Smooth muscle cell (in vitro differentiated cells): ENCODE results near the gene ZBTB32. TPM values are rescaled to one million over a fixed set of nuclear protein-coding genes. Genes with fewer than 3 reads are reported as not detected.
"Not testable (repeated sequence)": the region's sequence is repeated elsewhere in the genome, so short reads cannot be mapped to it uniquely, and the experiment has no call there.

Source experiments
- DNase-seq: peaks from one replicate; lab custom pipeline; 2025; ENCODE audit not compliant: unreplicated experiment; lab: John Stamatoyannopoulos, UW
- H2AFZ ChIP-seq: fragments of 200-600 bp; sonication (generic); 2 replicates; pipeline ENCODE4 v1.6.0; 2016; ENCODE audit warnings: antibody characterized with exemption, low read depth, mild to moderate bottlenecking
- H3F3A ChIP-seq: fragments of 200-600 bp; sonication (generic); 2 replicates; pipeline ENCODE4 v1.6.0; 2017; ENCODE audit warnings: antibody characterized with exemption, low read depth
- H3K27ac ChIP-seq: fragments of 200-600 bp; sonication (generic); 2 replicates; pipeline ENCODE4 v1.5.1; 2016; ENCODE audit warnings: low read depth, mild to moderate bottlenecking
- H3K27me3 ChIP-seq: fragments of 200-600 bp; sonication (generic); 2 replicates; pipeline ENCODE4 v1.6.1; 2016; ENCODE audit warnings: low read depth, mild to moderate bottlenecking
- H3K36me3 ChIP-seq: fragments of 200-600 bp; sonication (generic); 2 replicates; pipeline ENCODE4 v1.5.1; 2016; ENCODE audit warnings: low read depth
- H3K4me1 ChIP-seq: fragments of 200-600 bp; sonication (generic); 2 replicates; pipeline ENCODE4 v1.5.1; 2016; ENCODE audit warnings: low read depth
- H3K4me2 ChIP-seq: fragments of 200-600 bp; sonication (generic); 2 replicates; pipeline ENCODE4 v1.6.0; 2016; ENCODE audit warnings: mild to moderate bottlenecking
- H3K4me3 ChIP-seq: fragments of 200-600 bp; sonication (generic); 2 replicates; pipeline ENCODE4 v1.5.1; 2016; ENCODE audit warnings: mild to moderate bottlenecking
- H3K79me2 ChIP-seq: fragments of 200-600 bp; sonication (generic); 2 replicates; pipeline ENCODE4 v1.6.0; 2016; ENCODE audit warnings: low read depth, mild to moderate bottlenecking
- H3K9ac ChIP-seq: fragments of 200-600 bp; sonication (generic); 2 replicates; pipeline ENCODE4 v1.6.0; 2016; ENCODE audit warnings: low read depth
- H3K9me3 ChIP-seq: fragments of 200-600 bp; sonication (generic); replicated peaks from 2 replicates; pipeline ENCODE4 v1.5.1; 2016; ENCODE audit warnings: low read depth
- H4K20me1 ChIP-seq: fragments of 200-600 bp; sonication (generic); 2 replicates; pipeline ENCODE4 v1.6.0; 2016; ENCODE audit warnings: low read depth
- WGBS: methylation state at CpG from one replicate; pipeline ENCODE4 v1.1.7; 2016; ENCODE audit warnings: low lambda C conversion rate; 5-methylcytosine and 5-hydroxymethylcytosine counted together
- polyA plus RNA-seq: library from polyadenylated mRNA; unstranded; fragments of >200 nt; fragmentation: Nextera tagmentation; extraction: Ambion mirVana; gene quantifications from 2 replicates; pipeline ENCODE4 v1.2.1, GENCODE V29; 2016
- total RNA-seq: library from RNA; depleted of rRNA; stranded (reverse); fragments of >200 nt; gene quantifications from 2 replicates; pipeline ENCODE4 v1.2.3, GENCODE V29; 2014
- TF ChIP-seq, protein P1 (sequence below): fragments of 200-600 bp; sonication (generic); IDR thresholded peaks from 2 replicates; pipeline ENCODE4 v1.5.1; 2017; ENCODE audit warnings: borderline replicate concordance, mild to moderate bottlenecking, antibody characterized with exemption; ENCODE audit not compliant: insufficient read depth, poor library complexity, severe bottlenecking

Gene ZBTB32
- total and polyA plus RNA-seq, 2 experiments from 2014 or later, result 1.3 TPM; not detected in 1

DNA sequence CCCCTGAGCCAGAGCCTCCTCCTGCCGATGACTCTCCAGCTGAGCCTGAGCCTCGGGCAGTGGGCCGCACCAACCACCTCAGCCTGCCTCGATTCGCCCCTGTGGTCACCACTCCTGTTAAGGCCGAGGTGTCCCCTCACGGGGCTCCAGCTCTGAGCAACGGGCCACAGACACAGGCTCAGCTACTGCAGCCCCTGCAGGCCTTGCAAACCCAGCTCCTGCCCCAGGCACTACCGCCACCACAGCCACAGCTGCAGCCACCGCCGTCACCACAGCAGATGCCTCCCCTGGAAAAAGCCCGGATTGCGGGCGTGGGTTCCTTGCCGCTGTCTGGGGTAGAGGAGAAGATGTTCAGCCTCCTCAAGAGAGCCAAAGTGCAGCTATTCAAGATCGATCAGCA is 17.0 kb downstream of the ZBTB32 start:
- Histone ChIP-seq H3K79me2 (peaks cover 39% of the 10 kb centered on the region), H4K20me1 (peaks cover 25% of the 10 kb centered on the region), H3K9ac (no peak overlapping the region), H3K4me3 (no peak overlapping the region), H3K27ac (no peak overlapping the region), H3K36me3 (peaks cover 4% of the 10 kb centered on the region), H3K9me3 (no peaks in the 10 kb centered on the region), H3F3A (no peaks in the 10 kb centered on the region), H2AFZ (no peak overlapping the region), H3K4me1 (peaks cover 5% of the 10 kb centered on the region), H3K4me2 (no peak overlapping the region), H3K27me3 (no peaks in the 10 kb centered on the region)
- no peak for DNase-seq
- 97% methylated on average over 16 of the region's 16 CpGs for WGBS
- TF ChIP-seq, protein P1, sequence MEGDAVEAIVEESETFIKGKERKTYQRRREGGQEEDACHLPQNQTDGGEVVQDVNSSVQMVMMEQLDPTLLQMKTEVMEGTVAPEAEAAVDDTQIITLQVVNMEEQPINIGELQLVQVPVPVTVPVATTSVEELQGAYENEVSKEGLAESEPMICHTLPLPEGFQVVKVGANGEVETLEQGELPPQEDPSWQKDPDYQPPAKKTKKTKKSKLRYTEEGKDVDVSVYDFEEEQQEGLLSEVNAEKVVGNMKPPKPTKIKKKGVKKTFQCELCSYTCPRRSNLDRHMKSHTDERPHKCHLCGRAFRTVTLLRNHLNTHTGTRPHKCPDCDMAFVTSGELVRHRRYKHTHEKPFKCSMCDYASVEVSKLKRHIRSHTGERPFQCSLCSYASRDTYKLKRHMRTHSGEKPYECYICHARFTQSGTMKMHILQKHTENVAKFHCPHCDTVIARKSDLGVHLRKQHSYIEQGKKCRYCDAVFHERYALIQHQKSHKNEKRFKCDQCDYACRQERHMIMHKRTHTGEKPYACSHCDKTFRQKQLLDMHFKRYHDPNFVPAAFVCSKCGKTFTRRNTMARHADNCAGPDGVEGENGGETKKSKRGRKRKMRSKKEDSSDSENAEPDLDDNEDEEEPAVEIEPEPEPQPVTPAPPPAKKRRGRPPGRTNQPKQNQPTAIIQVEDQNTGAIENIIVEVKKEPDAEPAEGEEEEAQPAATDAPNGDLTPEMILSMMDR, result no peak

DNA sequence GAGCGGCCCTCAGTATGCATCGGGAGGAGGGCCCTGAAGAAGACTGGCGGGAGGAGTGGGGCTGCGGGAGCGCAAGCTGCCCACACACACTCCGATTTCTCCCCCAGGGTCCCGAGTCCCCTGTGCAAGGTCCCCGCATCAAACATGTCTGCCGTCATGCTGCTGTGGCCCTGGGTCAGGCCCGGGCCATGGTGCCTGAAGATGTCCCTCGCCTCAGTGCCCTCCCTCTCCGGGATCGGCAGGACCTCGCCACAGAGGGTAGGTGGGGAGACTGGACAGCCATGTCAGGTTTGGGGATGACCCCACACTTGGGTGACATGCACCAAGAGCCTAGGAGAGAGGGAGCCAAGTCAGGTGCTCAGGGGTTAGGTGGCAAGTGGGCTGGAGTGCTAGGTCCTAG is 18.1 kb downstream of the ZBTB32 start:
- peaks cover 6% of the 10 kb centered on the region for H3K36me3 ChIP-seq
- no peak overlapping the region for H3K4me3 ChIP-seq
- no peaks in the 10 kb centered on the region for H3K27me3 ChIP-seq
- 98% methylated on average over 14 of the region's 14 CpGs for WGBS
- H3K9ac ChIP-seq, result no peak overlapping the region
- no peaks in the 10 kb centered on the region for H3F3A ChIP-seq
- no peaks in the 10 kb centered on the region for H3K9me3 ChIP-seq
- peaks cover 25% of the 10 kb centered on the region for H4K20me1 ChIP-seq
- no peak overlapping the region for H2AFZ ChIP-seq
- DNase-seq, result no peak
- H3K4me2 ChIP-seq, result no peak overlapping the region
- TF ChIP-seq, protein P1, result no peak
- H3K4me1 ChIP-seq, result peaks cover 5% of the 10 kb centered on the region
- no peak overlapping the region for H3K27ac ChIP-seq
- H3K79me2 ChIP-seq, result peaks cover 39% of the 10 kb centered on the region

DNA sequence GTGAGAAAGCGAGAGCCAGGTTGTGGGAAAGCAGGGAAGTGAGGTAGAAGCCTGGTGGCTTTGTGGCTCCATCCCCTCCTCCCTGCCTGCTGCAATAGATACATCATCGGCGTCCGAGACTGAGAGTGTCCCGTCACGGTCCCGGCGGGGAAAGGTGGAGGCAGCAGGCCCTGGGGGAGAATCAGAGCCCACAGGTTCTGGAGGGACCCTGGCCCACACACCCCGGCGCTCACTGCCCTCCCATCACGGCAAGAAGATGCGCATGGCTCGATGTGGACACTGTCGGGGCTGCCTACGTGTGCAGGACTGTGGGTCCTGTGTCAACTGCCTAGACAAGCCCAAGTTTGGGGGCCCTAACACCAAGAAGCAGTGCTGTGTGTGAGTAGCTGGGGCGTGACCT is 18.5 kb downstream of the ZBTB32 start:
- TF ChIP-seq, protein P1, result no peak
- Histone ChIP-seq H4K20me1 (peaks cover 25% of the 10 kb centered on the region), H2AFZ (no peak overlapping the region), H3K4me2 (no peak overlapping the region), H3F3A (no peaks in the 10 kb centered on the region), H3K27ac (no peak overlapping the region), H3K9me3 (no peaks in the 10 kb centered on the region), H3K27me3 (no peaks in the 10 kb centered on the region), H3K79me2 (peaks cover 39% of the 10 kb centered on the region), H3K36me3 (peaks cover 6% of the 10 kb centered on the region), H3K4me1 (peaks cover 5% of the 10 kb centered on the region), H3K4me3 (no peak overlapping the region), H3K9ac (no peak overlapping the region)
- no peak for DNase-seq
- 98% methylated on average over 16 of the region's 16 CpGs for WGBS

DNA sequence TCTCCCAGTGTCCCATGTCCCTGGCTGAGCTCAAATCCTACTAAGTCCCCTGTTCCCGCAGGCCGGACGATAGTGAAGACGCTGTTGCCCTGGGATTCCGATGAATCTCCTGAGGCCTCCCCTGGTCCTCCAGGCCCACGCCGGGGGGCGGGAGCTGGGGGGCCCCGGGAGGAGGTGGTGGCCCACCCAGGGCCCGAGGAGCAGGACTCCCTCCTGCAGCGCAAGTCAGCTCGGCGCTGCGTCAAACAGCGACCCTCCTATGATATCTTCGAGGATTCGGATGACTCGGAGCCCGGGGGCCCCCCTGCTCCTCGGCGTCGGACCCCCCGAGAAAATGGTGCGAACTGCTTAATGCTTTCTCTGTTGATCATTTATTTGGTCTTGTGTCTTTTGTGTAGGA is 19.3 kb downstream of the ZBTB32 start:
- H4K20me1 ChIP-seq, result peaks cover 22% of the 10 kb centered on the region
- no peaks in the 10 kb centered on the region for H3K9me3 ChIP-seq
- peaks cover 34% of the 10 kb centered on the region for H3K79me2 ChIP-seq
- 98% methylated on average over 24 of the region's 24 CpGs for WGBS
- TF ChIP-seq, protein P1, result no peak
- H3K27me3 ChIP-seq, result no peaks in the 10 kb centered on the region
- H2AFZ ChIP-seq, result no peak overlapping the region
- H3K9ac ChIP-seq, result no peak overlapping the region
- no peak overlapping the region for H3K27ac ChIP-seq
- H3F3A ChIP-seq, result no peaks in the 10 kb centered on the region
- peaks cover 5% of the 10 kb centered on the region for H3K4me1 ChIP-seq
- peaks cover 6% of the 10 kb centered on the region for H3K36me3 ChIP-seq
- H3K4me3 ChIP-seq, result no peak overlapping the region
- no peak overlapping the region for H3K4me2 ChIP-seq
- DNase-seq, result no peak

DNA sequence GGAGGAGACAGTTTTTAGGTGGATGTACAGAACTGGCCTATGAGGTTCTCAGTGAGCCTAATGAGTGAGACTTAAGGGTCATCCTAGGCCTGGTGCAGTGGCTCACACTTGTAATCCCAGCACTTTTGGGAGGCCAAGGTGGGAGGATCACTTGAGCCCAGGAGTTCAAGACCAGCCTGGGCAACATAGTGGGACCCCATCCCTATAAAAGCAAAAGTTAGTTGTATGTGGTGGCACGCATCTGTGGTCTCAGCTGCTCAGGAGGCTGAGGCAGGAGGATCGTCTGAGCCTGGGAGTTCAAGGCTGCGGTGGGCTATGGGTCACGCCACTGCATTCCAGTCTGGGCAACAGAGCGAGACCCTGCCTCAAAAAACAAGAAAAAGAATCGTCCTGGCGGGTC is 19.8 kb downstream of the ZBTB32 start:
- not testable (repeated sequence) for H3K9ac ChIP-seq, DNase-seq, H3K27ac ChIP-seq, H3K4me3 ChIP-seq, H3K4me2 ChIP-seq, H2AFZ ChIP-seq, H3K36me3 ChIP-seq, H3K27me3 ChIP-seq, H3F3A ChIP-seq, H3K4me1 ChIP-seq, H3K9me3 ChIP-seq
- Histone ChIP-seq H4K20me1 (peaks cover 20% of the 10 kb centered on the region), H3K79me2 (peaks cover 29% of the 10 kb centered on the region)
- 96% methylated on average over 7 of the region's 7 CpGs for WGBS
